Loucy (cell line): ENCODE results near the gene LAMB3.
A peak's percentile ranks its signal among the peaks of the same experiment; 100 is the strongest.

Source experiments
- H2AFZ ChIP-seq: fragments of 200-600 bp; sonication (generic); 2 replicates; pipeline ENCODE4 v1.6.0; 2016; ENCODE audit warnings: antibody characterized with exemption, mild to moderate bottlenecking, low read length, moderate library complexity
- H3F3A ChIP-seq: fragments of 200-600 bp; 2 replicates; pipeline ENCODE4 v1.6.0; 2016; ENCODE audit warnings: antibody characterized with exemption, low read depth, mild to moderate bottlenecking
- H3K27me3 ChIP-seq: fragments of 200-600 bp; sonication (generic); 2 replicates; pipeline ENCODE4 v1.6.1; 2014; ENCODE audit warnings: low read length, mild to moderate bottlenecking; ENCODE audit not compliant: insufficient read depth, poor library complexity, severe bottlenecking
- H3K36me3 ChIP-seq: fragments of 200-600 bp; sonication (generic); 2 replicates; pipeline ENCODE4 v1.6.1; 2016; ENCODE audit warnings: low read length; ENCODE audit not compliant: insufficient read depth
- H3K4me1 ChIP-seq: fragments of 200-600 bp; sonication (generic); 2 replicates; pipeline ENCODE4 v1.5.1; 2014; ENCODE audit warnings: low read length, mild to moderate bottlenecking; ENCODE audit not compliant: insufficient read depth, poor library complexity, severe bottlenecking
- H3K4me2 ChIP-seq: fragments of 200-600 bp; sonication (generic); 2 replicates; pipeline ENCODE4 v1.6.0; 2014; ENCODE audit warnings: antibody characterized with exemption, low read length, low read depth, mild to moderate bottlenecking; ENCODE audit not compliant: poor library complexity, severe bottlenecking
- H3K4me3 ChIP-seq: fragments of 200-600 bp; sonication (generic); 2 replicates; pipeline ENCODE4 v1.5.1; 2014; ENCODE audit warnings: low read length, mild to moderate bottlenecking, mixed read lengths; ENCODE audit not compliant: poor library complexity, severe bottlenecking
- H3K79me2 ChIP-seq: fragments of 200-600 bp; sonication (generic); 2 replicates; pipeline ENCODE4 v1.6.1; 2014; ENCODE audit warnings: low read length; ENCODE audit not compliant: insufficient read depth
- H3K9ac ChIP-seq: fragments of 200-600 bp; sonication (generic); 2 replicates; pipeline ENCODE4 v1.6.0; 2014; ENCODE audit warnings: mild to moderate bottlenecking, low read depth, low read length, moderate library complexity; ENCODE audit not compliant: poor library complexity, severe bottlenecking
- H3K9me2 ChIP-seq: fragments of 200-600 bp; sonication (generic); replicated peaks from 2 replicates; pipeline ENCODE4 v1.6.1; 2016; ENCODE audit warnings: low read depth, low read length, mixed read lengths
- H3K9me3 ChIP-seq: fragments of 200-600 bp; sonication (generic); 2 replicates; pipeline ENCODE4 v1.6.1; 2014; ENCODE audit warnings: mild to moderate bottlenecking, antibody characterized with exemption, low read length, low read depth; ENCODE audit not compliant: insufficient read depth
- H4K20me1 ChIP-seq: fragments of 200-600 bp; sonication (generic); 2 replicates; pipeline ENCODE4 v1.6.0; 2014; ENCODE audit warnings: antibody characterized with exemption, low read length, mild to moderate bottlenecking; ENCODE audit not compliant: insufficient read depth, poor library complexity, severe bottlenecking
- EZH2phosphoT487 ChIP-seq: fragments of 200-600 bp; IDR thresholded peaks from 2 replicates; pipeline ENCODE4 v1.6.1; 2018; ENCODE audit warnings: antibody characterized with exemption, mild to moderate bottlenecking, moderate library complexity, borderline replicate concordance
- TF ChIP-seq, protein P1 (sequence below): fragments of 200-600 bp; sonication (generic); conservative IDR thresholded peaks from 2 replicates; pipeline ENCODE4 v1.5.1; 2014; ENCODE audit warnings: mild to moderate bottlenecking, antibody characterized with exemption, low read length

LAMB3 gene

DNA sequence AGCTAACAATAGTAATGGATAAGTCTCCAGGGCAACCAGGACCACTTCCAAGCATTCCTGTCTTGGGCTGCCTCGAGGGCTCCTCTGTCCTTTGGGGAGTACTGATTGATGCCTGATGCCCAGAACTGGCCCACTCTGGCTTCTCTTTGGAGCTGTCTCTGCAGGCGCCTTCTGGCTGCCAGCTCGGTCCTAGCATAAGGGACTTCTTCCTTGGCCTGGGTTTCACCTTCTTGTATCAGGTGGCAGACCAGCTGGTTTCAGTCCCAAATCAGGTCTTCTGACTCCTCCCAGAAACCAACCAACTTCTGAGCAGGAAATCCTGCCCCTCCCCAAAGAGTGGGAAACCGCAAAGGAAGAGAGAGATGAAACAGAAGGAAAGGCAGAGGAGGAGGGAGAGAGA is 33.6 kb upstream of the LAMB3 start:
- H3K36me3 ChIP-seq: no peaks in the 10 kb centered on the region
- no peak overlapping the region for H3K9ac ChIP-seq
- no peak for TF ChIP-seq EZH2phosphoT487
- TF ChIP-seq, protein P1, sequence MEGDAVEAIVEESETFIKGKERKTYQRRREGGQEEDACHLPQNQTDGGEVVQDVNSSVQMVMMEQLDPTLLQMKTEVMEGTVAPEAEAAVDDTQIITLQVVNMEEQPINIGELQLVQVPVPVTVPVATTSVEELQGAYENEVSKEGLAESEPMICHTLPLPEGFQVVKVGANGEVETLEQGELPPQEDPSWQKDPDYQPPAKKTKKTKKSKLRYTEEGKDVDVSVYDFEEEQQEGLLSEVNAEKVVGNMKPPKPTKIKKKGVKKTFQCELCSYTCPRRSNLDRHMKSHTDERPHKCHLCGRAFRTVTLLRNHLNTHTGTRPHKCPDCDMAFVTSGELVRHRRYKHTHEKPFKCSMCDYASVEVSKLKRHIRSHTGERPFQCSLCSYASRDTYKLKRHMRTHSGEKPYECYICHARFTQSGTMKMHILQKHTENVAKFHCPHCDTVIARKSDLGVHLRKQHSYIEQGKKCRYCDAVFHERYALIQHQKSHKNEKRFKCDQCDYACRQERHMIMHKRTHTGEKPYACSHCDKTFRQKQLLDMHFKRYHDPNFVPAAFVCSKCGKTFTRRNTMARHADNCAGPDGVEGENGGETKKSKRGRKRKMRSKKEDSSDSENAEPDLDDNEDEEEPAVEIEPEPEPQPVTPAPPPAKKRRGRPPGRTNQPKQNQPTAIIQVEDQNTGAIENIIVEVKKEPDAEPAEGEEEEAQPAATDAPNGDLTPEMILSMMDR: no peak
- peaks cover 12% of the 10 kb centered on the region for H3K4me1 ChIP-seq
- H3K4me3 ChIP-seq: no peak overlapping the region
- no peaks in the 10 kb centered on the region for H3K9me2 ChIP-seq
- H4K20me1 ChIP-seq: no peaks in the 10 kb centered on the region
- peak overlapping the region; percentile 36 for H3K4me2 ChIP-seq
- no peaks in the 10 kb centered on the region for H3F3A ChIP-seq
- peaks cover 7% of the 10 kb centered on the region for H3K27me3 ChIP-seq
- no peaks in the 10 kb centered on the region for H3K79me2 ChIP-seq
- H2AFZ ChIP-seq: no peak overlapping the region
- no peaks in the 10 kb centered on the region for H3K9me3 ChIP-seq

DNA sequence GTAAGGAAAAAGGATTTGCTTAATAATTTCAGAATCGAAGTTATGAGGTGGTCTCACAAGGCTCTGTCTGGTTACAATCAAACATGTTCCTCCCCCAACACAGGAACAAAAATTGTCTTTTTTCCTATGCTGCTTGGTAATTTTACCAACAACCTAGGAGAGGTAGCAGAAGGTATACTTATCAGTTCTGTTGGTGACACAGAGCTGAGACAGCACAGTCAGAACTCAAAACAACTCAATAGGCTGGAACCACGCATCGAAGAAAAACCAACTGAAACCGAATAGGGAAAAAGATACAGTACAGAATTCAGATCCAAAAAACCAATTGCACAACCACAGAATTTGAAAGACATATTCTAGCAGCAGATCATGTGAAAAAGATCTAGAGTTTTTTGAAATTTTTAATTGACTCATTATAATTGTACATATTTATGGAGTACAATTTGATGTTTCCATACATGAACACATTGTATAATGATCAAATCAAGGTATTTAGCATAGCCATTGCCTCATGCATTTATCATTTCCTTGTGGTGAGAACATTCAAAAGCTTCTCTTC is 26.8 kb upstream of the LAMB3 start:
- Histone ChIP-seq H3K9me2 (no peaks in the 10 kb centered on the region), H3K79me2 (no peaks in the 10 kb centered on the region), H3K4me1 (no peaks in the 10 kb centered on the region), H3K27me3 (peaks cover 7% of the 10 kb centered on the region), H4K20me1 (no peaks in the 10 kb centered on the region), H3F3A (no peaks in the 10 kb centered on the region), H3K4me3 (no peak overlapping the region), H3K4me2 (no peak overlapping the region), H3K9ac (no peak overlapping the region), H3K36me3 (no peaks in the 10 kb centered on the region), H2AFZ (no peak overlapping the region), H3K9me3 (no peaks in the 10 kb centered on the region)
- TF ChIP-seq, protein P1: no peak
- no peak for TF ChIP-seq EZH2phosphoT487

DNA sequence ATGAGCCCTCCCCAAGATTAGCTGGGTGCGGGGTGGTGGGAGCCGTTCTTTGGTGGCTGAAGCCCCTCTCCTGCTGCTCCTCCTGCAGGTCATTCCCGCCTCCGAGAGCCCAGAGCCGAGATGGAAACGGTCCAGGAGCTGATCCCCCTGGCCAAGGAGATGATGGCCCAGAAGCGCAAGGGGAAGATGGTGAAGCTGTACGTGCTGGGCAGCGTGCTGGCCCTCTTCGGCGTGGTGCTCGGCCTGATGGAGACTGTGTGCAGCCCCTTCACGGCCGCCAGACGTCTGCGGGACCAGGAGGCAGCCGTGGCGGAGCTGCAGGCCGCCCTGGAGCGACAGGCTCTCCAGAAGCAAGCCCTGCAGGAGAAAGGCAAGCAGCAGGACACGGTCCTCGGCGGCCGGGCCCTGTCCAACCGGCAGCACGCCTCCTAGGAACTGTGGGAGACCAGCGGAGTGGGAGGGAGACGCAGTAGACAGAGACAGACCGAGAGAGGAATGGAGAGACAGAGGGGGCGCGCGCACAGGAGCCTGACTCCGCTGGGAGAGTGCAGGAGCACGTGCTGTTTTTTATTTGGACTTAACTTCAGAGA is 23.4 kb upstream of the LAMB3 start:
- no peak for TF ChIP-seq EZH2phosphoT487
- TF ChIP-seq, protein P1: no peak
- H3K36me3 ChIP-seq: no peaks in the 10 kb centered on the region
- H3K9ac ChIP-seq: no peak overlapping the region
- no peaks in the 10 kb centered on the region for H3K9me3 ChIP-seq
- no peaks in the 10 kb centered on the region for H3K27me3 ChIP-seq
- H2AFZ ChIP-seq: no peak overlapping the region
- H3K4me3 ChIP-seq: no peak overlapping the region
- H3K4me2 ChIP-seq: no peak overlapping the region
- H3K9me2 ChIP-seq: no peaks in the 10 kb centered on the region
- no peaks in the 10 kb centered on the region for H4K20me1 ChIP-seq
- no peaks in the 10 kb centered on the region for H3F3A ChIP-seq
- no peaks in the 10 kb centered on the region for H3K79me2 ChIP-seq
- no peaks in the 10 kb centered on the region for H3K4me1 ChIP-seq
